HEK293 (cell line): ENCODE results near the gene ATE1.

ENCODE experiments used
- PRDM2 ChIP-seq: fragments of 450-650 bp; formaldehyde crosslinking; IDR thresholded peaks from 2 replicates; pipeline ENCODE4 v1.5.1; 2016; ENCODE audit warnings: missing biosample characterization, missing genetic modification characterization, borderline replicate concordance
- SP2 ChIP-seq: fragments of 450-650 bp; formaldehyde crosslinking; IDR thresholded peaks from 2 replicates; pipeline ENCODE4 v1.5.1; 2016; ENCODE audit warnings: missing biosample characterization, missing genetic modification characterization
- TF ChIP-seq, protein P1 (sequence below): fragments of 450-650 bp; formaldehyde crosslinking; IDR thresholded peaks from 2 replicates; pipeline ENCODE4 v1.5.1; 2016; ENCODE audit warnings: missing biosample characterization, missing genetic modification characterization

GRCh38 chr10:121851786-121852185 lies 76.0 kb downstream of the ATE1 start:
- TF ChIP-seq, protein P1, sequence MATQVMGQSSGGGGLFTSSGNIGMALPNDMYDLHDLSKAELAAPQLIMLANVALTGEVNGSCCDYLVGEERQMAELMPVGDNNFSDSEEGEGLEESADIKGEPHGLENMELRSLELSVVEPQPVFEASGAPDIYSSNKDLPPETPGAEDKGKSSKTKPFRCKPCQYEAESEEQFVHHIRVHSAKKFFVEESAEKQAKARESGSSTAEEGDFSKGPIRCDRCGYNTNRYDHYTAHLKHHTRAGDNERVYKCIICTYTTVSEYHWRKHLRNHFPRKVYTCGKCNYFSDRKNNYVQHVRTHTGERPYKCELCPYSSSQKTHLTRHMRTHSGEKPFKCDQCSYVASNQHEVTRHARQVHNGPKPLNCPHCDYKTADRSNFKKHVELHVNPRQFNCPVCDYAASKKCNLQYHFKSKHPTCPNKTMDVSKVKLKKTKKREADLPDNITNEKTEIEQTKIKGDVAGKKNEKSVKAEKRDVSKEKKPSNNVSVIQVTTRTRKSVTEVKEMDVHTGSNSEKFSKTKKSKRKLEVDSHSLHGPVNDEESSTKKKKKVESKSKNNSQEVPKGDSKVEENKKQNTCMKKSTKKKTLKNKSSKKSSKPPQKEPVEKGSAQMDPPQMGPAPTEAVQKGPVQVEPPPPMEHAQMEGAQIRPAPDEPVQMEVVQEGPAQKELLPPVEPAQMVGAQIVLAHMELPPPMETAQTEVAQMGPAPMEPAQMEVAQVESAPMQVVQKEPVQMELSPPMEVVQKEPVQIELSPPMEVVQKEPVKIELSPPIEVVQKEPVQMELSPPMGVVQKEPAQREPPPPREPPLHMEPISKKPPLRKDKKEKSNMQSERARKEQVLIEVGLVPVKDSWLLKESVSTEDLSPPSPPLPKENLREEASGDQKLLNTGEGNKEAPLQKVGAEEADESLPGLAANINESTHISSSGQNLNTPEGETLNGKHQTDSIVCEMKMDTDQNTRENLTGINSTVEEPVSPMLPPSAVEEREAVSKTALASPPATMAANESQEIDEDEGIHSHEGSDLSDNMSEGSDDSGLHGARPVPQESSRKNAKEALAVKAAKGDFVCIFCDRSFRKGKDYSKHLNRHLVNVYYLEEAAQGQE (tag by site-specific recombination): no peak
- TF ChIP-seq SP2 (no peak), PRDM2 (no peak)
